Neuron (in vitro differentiated cells): ENCODE results near the gene DLX5.
"Not testable (repeated sequence)": the region's sequence is repeated elsewhere in the genome, so short reads cannot be mapped to it uniquely, and the experiment has no call there.

Experiments
- H2AFZ ChIP-seq: one replicate; pipeline ENCODE4 v1.6.1; 2013; ENCODE audit warnings: low read depth, mild to moderate bottlenecking, inconsistent platforms, low read length, moderate library complexity
- H3K27me3 ChIP-seq: one replicate; pipeline ENCODE4 v1.6.1; 2013; ENCODE audit warnings: low read length; ENCODE audit not compliant: insufficient read depth
- H3K36me3 ChIP-seq: one replicate; pipeline ENCODE4 v1.6.1; 2013; ENCODE audit warnings: low read length; ENCODE audit not compliant: insufficient read depth
- H3K4me1 ChIP-seq: one replicate; pipeline ENCODE4 v1.6.1; 2013; ENCODE audit warnings: low read length; ENCODE audit not compliant: insufficient read depth
- H3K4me3 ChIP-seq: 2 replicates; pipeline ENCODE4 v1.5.1; 2013; ENCODE audit warnings: mild to moderate bottlenecking, low read length, moderate library complexity
- H3K9me3 ChIP-seq: one replicate; pipeline ENCODE4 v1.6.1; 2013; ENCODE audit warnings: low read length

The DLX5 gene

GRCh38 chr7:97024209-97025129 is at the start of gene DLX5:
Gene DLX5 (minus strand): TSS chr7:97024831. CDS start chr7:97024623, 208 bp downstream.
- Histone ChIP-seq H3K4me3 (no peak within 1 kb of the TSS), H3K27me3 (peaks cover 81% of the 10 kb centered on the region), H3K9me3 (no peaks in the 10 kb centered on the region), H2AFZ (no peak within 1 kb of the TSS), H3K4me1 (peaks cover 7% of the 10 kb centered on the region), H3K36me3 (no peaks in the 10 kb centered on the region)

- not testable (repeated sequence) for H3K4me1 ChIP-seq, H2AFZ ChIP-seq, H3K27me3 ChIP-seq, H3K9me3 ChIP-seq, H3K36me3 ChIP-seq, H3K4me3 ChIP-seq
Observed at GRCh38 chr7:97072025-97072424, 47.4 kb upstream of the DLX5 start.

- Histone ChIP-seq H3K27me3 (no peaks in the 10 kb centered on the region), H3K4me1 (no peaks in the 10 kb centered on the region), H2AFZ (no peak overlapping the region), H3K4me3 (no peak overlapping the region), H3K9me3 (no peaks in the 10 kb centered on the region), H3K36me3 (no peaks in the 10 kb centered on the region)
Observed at GRCh38 chr7:97064972-97065587, 40.4 kb upstream of the DLX5 start.

- H3K36me3 ChIP-seq, result no peaks in the 10 kb centered on the region
- H3K27me3 ChIP-seq, result no peaks in the 10 kb centered on the region
- no peaks in the 10 kb centered on the region for H3K9me3 ChIP-seq
- H3K4me3 ChIP-seq, result no peak overlapping the region
- H2AFZ ChIP-seq, result no peak overlapping the region
- H3K4me1 ChIP-seq, result no peaks in the 10 kb centered on the region
Observed at GRCh38 chr7:97064020-97064419, 39.4 kb upstream of the DLX5 start.

- Histone ChIP-seq H3K9me3 (no peaks in the 10 kb centered on the region), H2AFZ (no peak overlapping the region), H3K4me3 (no peak overlapping the region), H3K36me3 (no peaks in the 10 kb centered on the region), H3K4me1 (no peaks in the 10 kb centered on the region), H3K27me3 (peaks cover 16% of the 10 kb centered on the region)
Observed at GRCh38 chr7:97043281-97043680, 18.6 kb upstream of the DLX5 start.

GRCh38 chr7:97039374-97040065 is 14.9 kb upstream of the DLX5 start:
- Histone ChIP-seq H3K27me3 (peaks cover 13% of the 10 kb centered on the region), H3K4me3 (no peak overlapping the region), H3K9me3 (no peaks in the 10 kb centered on the region), H3K36me3 (no peaks in the 10 kb centered on the region), H2AFZ (no peak overlapping the region), H3K4me1 (no peaks in the 10 kb centered on the region)

GRCh38 chr7:97034213-97034852 is 9.7 kb upstream of the DLX5 start:
- not testable (repeated sequence) for H3K9me3 ChIP-seq, H3K4me3 ChIP-seq, H3K36me3 ChIP-seq, H3K27me3 ChIP-seq, H3K4me1 ChIP-seq, H2AFZ ChIP-seq

GRCh38 chr7:97027427-97028234 is 3.0 kb upstream of the DLX5 start:
- H3K36me3 ChIP-seq, result no peaks in the 10 kb centered on the region
- H3K4me3 ChIP-seq, result peak overlapping the region; percentile 10
- H3K4me1 ChIP-seq, result peaks cover 2% of the 10 kb centered on the region
- peaks cover 52% of the 10 kb centered on the region for H3K27me3 ChIP-seq
- no peaks in the 10 kb centered on the region for H3K9me3 ChIP-seq
- H2AFZ ChIP-seq, result no peak overlapping the region

- Histone ChIP-seq H3K27me3 (peaks cover 60% of the 10 kb centered on the region), H3K4me3 (no peak overlapping the region), H2AFZ (no peak overlapping the region), H3K4me1 (peaks cover 2% of the 10 kb centered on the region), H3K9me3 (no peaks in the 10 kb centered on the region), H3K36me3 (no peaks in the 10 kb centered on the region)
Observed at GRCh38 chr7:97026715-97027426, 2.2 kb upstream of the DLX5 start.

- Histone ChIP-seq H3K9me3 (no peaks in the 10 kb centered on the region), H3K4me1 (peaks cover 5% of the 10 kb centered on the region), H3K4me3 (no peak overlapping the region), H3K36me3 (no peaks in the 10 kb centered on the region), H2AFZ (no peak overlapping the region), H3K27me3 (peaks cover 67% of the 10 kb centered on the region)
Observed at GRCh38 chr7:97025983-97026714, 1.5 kb upstream of the DLX5 start.

GRCh38 chr7:97025130-97025499 is 484 bp upstream of the DLX5 start:
- Histone ChIP-seq H2AFZ (no peak overlapping the region), H3K4me1 (peaks cover 7% of the 10 kb centered on the region), H3K4me3 (no peak overlapping the region), H3K27me3 (peaks cover 75% of the 10 kb centered on the region), H3K36me3 (no peaks in the 10 kb centered on the region), H3K9me3 (no peaks in the 10 kb centered on the region)
